H1 (cell line): ENCODE results near the gene RRP12.

Source experiments
- BCL11A ChIP-seq, 2 experiments: IDR thresholded peaks; one replicate each; pipeline ENCODE4 v1.6.1; 2011; ENCODE audit warnings: low read depth in 2 of 2, low read length in 2 of 2, mild to moderate bottlenecking in 2 of 2
- CEBPB ChIP-seq: IDR thresholded peaks from 2 replicates; pipeline ENCODE4 v1.6.1; 2012; ENCODE audit warnings: low read depth, low read length
- CREB1 ChIP-seq: IDR thresholded peaks from 2 replicates; pipeline ENCODE4 v1.6.1; 2012; ENCODE audit warnings: inconsistent platforms
- CTCF ChIP-seq, 3 experiments: IDR thresholded peaks; 1 replicate in 2 of 3; 2 replicates in 1 of 3; pipeline versions ENCODE4 v1.5.1 to v1.6.1; 2011; ENCODE audit warnings: low read length in 3 of 3, mild to moderate bottlenecking in 3 of 3, inconsistent platforms in 2 of 3, low read depth in 1 of 3, moderate library complexity in 1 of 3; ENCODE audit not compliant: insufficient read depth in 1 of 3; ENCODE audit errors: control extremely low read depth in 1 of 3
- POLR2A ChIP-seq, 2 experiments: IDR thresholded peaks; 1 replicate in 1 of 2; 2 replicates in 1 of 2; pipeline ENCODE4 v1.6.1; 2011; ENCODE audit warnings: low read depth in 2 of 2, low read length in 2 of 2, mild to moderate bottlenecking in 2 of 2; ENCODE audit errors: control extremely low read depth in 1 of 2
- POLR2AphosphoS5 ChIP-seq: IDR thresholded peaks from 2 replicates; pipeline ENCODE4 v1.6.1; 2011; ENCODE audit warnings: low read depth, low read length
- RAD21 ChIP-seq, 2 experiments: IDR thresholded peaks in 1 of 2; conservative IDR thresholded peaks in 1 of 2; 2 replicates each; pipeline ENCODE4 v1.6.1; 2011; ENCODE audit warnings: low read depth in 2 of 2, low read length in 2 of 2, improper control_type of control experiment in 1 of 2, inconsistent platforms in 1 of 2, mild to moderate bottlenecking in 1 of 2, moderate library complexity in 1 of 2
- RFX5 ChIP-seq: IDR thresholded peaks from 2 replicates; pipeline ENCODE4 v1.6.1; 2011; ENCODE audit warnings: low read depth, low read length, improper control_type of control experiment, borderline replicate concordance
- SP1 ChIP-seq: IDR thresholded peaks from 2 replicates; pipeline ENCODE4 v1.6.1; 2011; ENCODE audit warnings: low read depth, low read length

- TF ChIP-seq POLR2A (IDR thresholded peaks at IDR 0.05; ENCODE audit: control extremely low read depth in 1 of 2, low read depth in 2 of 2, low read length in 2 of 2), result no peak
- no peak for TF ChIP-seq RAD21 (IDR thresholded peaks at IDR 0.05 in 1 of 2, conservative IDR thresholded peaks at IDR 0.05 in 1 of 2; ENCODE audit: low read depth in 2 of 2, low read length in 2 of 2)
- TF ChIP-seq POLR2AphosphoS5, result no peak
- TF ChIP-seq RFX5, result no peak
- TF ChIP-seq SP1, result no peak
- no peak for TF ChIP-seq CREB1
- no peak for TF ChIP-seq CTCF (IDR thresholded peaks at IDR 0.05; ENCODE audit: control extremely low read depth in 1 of 3, insufficient read depth in 1 of 3, low read depth in 1 of 3, low read length in 3 of 3)
- TF ChIP-seq CEBPB, result no peak
- TF ChIP-seq BCL11A (IDR thresholded peaks at IDR 0.05; ENCODE audit: low read depth in 2 of 2, low read length in 2 of 2), result no peak
These were observed 86.5 kb downstream of the RRP12 start for GRCh38 chr10:97314671-97315070.
